ENCODE measurements around the gene EXOC4. TPM values are rescaled to one million over a fixed set of nuclear protein-coding genes. Genes with fewer than 3 reads are reported as not detected.

Gene EXOC4
- total and polyA plus RNA-seq, 2 of the 13 experiments (the other 11 are each of a cell fraction or from before 2014, with no cell fraction given): 22.5 to 39.0 TPM

GRCh38 chr7:133999178-133999577 lies 746.3 kb downstream of the EXOC4 start:
- H4K20me1 ChIP-seq (ENCODE audit: insufficient read depth, low read length): no peaks in the 10 kb centered on the region
- no peak for FAIRE-seq
- intact Hi-C loops (cut with micrococcal nuclease; ENCODE audit: unreplicated experiment): no loop called here
- H3K4me1 ChIP-seq (ENCODE audit: insufficient read depth, low read length): no peaks in the 10 kb centered on the region
- no peak for ATAC-seq
- H3K27ac ChIP-seq (ENCODE audit: extremely low read length, insufficient read depth, low read length): no peak overlapping the region
- TF ChIP-seq BORCS8-MEF2B (CRISPR knock-in tag; IDR thresholded peaks at IDR 0.05) (no peak), PPARG (CRISPR knock-in tag; conservative IDR thresholded peaks at IDR 0.05) (no peak), HCFC1 (IDR thresholded peaks at IDR 0.05; ENCODE audit: low read depth, low read length) (no peak), YEATS4 (CRISPR knock-in tag; IDR thresholded peaks at IDR 0.05; ENCODE audit: borderline replicate concordance) (no peak), JUND (CRISPR knock-in tag; IDR thresholded peaks at IDR 0.05) (no peak), ZMYM4 (CRISPR knock-in tag; IDR thresholded peaks at IDR 0.05) (no peak), SNAPC5 (CRISPR knock-in tag; IDR thresholded peaks at IDR 0.05; ENCODE audit: borderline replicate concordance) (no peak), ZNF616 (CRISPR knock-in tag; IDR thresholded peaks at IDR 0.05; ENCODE audit: low read depth) (no peak), MAX (IDR thresholded peaks at IDR 0.05) (no peak), POLR2AphosphoS5 (IDR thresholded peaks at IDR 0.05; ENCODE audit: low read depth, low read length) (no peak), MED13 (CRISPR knock-in tag; IDR thresholded peaks at IDR 0.05) (no peak), NFE2L2 (IDR thresholded peaks at IDR 0.05; ENCODE audit: low read length) (no peak), NR3C1 (CRISPR knock-in tag; IDR thresholded peaks at IDR 0.05) (no peak), ZNF354B (CRISPR knock-in tag; IDR thresholded peaks at IDR 0.05) (no peak), HMG20A (CRISPR knock-in tag; IDR thresholded peaks at IDR 0.05; ENCODE audit: borderline replicate concordance) (no peak), ZSCAN5A (CRISPR knock-in tag; IDR thresholded peaks at IDR 0.05; ENCODE audit: borderline replicate concordance) (no peak)
- no peak overlapping the region for H3K4me3 ChIP-seq (replicated peaks in 1 of 3; ENCODE audit: insufficient read depth in 1 of 3, low read depth in 2 of 3, low read length in 3 of 3)
- no peaks in the 10 kb centered on the region for H3K36me3 ChIP-seq (replicated peaks in 1 of 2; ENCODE audit: control insufficient read depth in 1 of 2, insufficient read depth in 2 of 2, low read length in 2 of 2)
- no TSS peak for BruUV-seq (replicated peaks)
- H3K27me3 ChIP-seq (ENCODE audit: control insufficient read depth in 1 of 2, insufficient read depth in 2 of 2, low read length in 2 of 2): no peaks in the 10 kb centered on the region
- no peaks in the 10 kb centered on the region for H3K9me3 ChIP-seq (ENCODE audit: low read length)
- ChIA-PET CTCF (ENCODE audit: low intra/inter-chr PET ratio, low total read pairs) (no interaction called here), POLR2A (no interaction called here)
- H2AFZ ChIP-seq (ENCODE audit: low read length): no peak overlapping the region
- 100% methylated on average over 2 of the region's 2 CpGs for WGBS (ENCODE audit: low lambda C conversion rate)
- DNase-seq (ENCODE audit: low spot score): no peak
- H3K79me2 ChIP-seq (ENCODE audit: insufficient read depth, low read length): no peaks in the 10 kb centered on the region
- H3K9ac ChIP-seq (ENCODE audit: insufficient read depth, low read depth, low read length): no peak overlapping the region
- H3K4me2 ChIP-seq (ENCODE audit: low read depth, low read length): no peak overlapping the region
- in situ Hi-C loops (cut with HindIII; ENCODE audit: extremely low pct_ligation_motif_present, low pct_unique_long_range_greater_than_20kb): no loop called here

Data from HepG2 (cell line).